ENCODE data around the gene CDC25B. TPM values are rescaled to one million over a fixed set of nuclear protein-coding genes. Genes with fewer than 3 reads are reported as not detected.

The CDC25B gene
- total and polyA plus RNA-seq, 2 of the 13 experiments (the other 11 are each of a cell fraction or from before 2014, with no cell fraction given) = 14.5 to 19.4 TPM

DNA sequence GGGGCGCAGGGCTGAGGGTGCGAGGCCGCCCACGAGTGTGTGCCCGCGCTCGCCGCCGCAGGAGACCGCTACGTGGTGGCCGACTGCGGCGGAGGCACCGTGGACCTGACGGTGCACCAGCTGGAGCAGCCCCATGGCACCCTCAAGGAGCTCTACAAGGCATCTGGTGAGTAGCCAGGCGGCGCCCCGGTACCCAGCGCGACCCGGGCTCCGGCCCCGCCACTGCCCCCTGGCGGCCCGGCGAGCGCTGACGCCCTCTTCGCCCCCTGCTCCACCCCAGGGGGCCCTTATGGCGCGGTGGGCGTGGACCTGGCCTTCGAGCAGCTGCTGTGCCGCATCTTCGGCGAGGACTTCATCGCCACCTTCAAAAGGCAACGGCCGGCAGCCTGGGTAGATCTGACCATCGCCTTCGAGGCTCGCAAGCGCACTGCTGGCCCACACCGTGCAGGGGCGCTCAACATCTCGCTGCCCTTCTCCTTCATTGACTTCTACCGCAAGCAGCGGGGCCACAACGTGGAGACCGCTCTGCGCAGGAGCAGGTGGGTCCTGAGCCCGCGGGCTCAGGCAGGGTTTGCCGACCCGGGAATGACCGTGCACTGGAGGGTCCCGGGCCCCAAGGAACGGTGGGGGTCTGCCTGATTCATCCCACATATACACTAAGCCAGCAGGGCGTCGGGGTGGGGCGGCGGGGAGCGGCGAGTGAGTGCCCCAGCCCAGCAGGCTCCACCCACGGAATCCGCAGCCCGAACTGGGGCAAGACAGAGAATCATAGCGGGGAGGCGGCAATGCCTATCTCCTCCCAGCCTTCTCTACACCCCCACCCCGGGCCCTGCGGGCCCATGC lies 46.2 kb upstream of the CDC25B start (continued):
- TF ChIP-seq MEF2D (CRISPR knock-in tag; IDR thresholded peaks at IDR 0.05) (peak; percentile 32; the same call in 1 of the 2 replicates), ZNF160 (CRISPR knock-in tag; IDR thresholded peaks at IDR 0.05) (no peak), HNRNPK (IDR thresholded peaks at IDR 0.05; ENCODE audit: low read depth, low read length, poor library complexity, severe bottlenecking) (peak; percentile 52), POLR2AphosphoS2 (IDR thresholded peaks at IDR 0.05; ENCODE audit: low read depth, low read length) (no peak), ZBTB21 (CRISPR knock-in tag; IDR thresholded peaks at IDR 0.05) (no peak), SALL1 (CRISPR knock-in tag; IDR thresholded peaks at IDR 0.05) (peak; percentile 83), BCL6 (CRISPR knock-in tag; IDR thresholded peaks at IDR 0.05) (peak; percentile 23; the same call in 1 of the 2 replicates), SP5 (CRISPR knock-in tag; IDR thresholded peaks at IDR 0.05; ENCODE audit: borderline replicate concordance, low read depth) (peak; percentile 48; the same call in 1 of the 2 replicates), AKAP8 (CRISPR knock-in tag; IDR thresholded peaks at IDR 0.05) (peak; percentile 95; the same call in 1 of the 2 replicates), KDM2A (CRISPR knock-in tag; IDR thresholded peaks at IDR 0.05; ENCODE audit: borderline replicate concordance, low read depth) (peak; percentile 99), ZNF34 (CRISPR knock-in tag; IDR thresholded peaks at IDR 0.05; ENCODE audit: borderline replicate concordance) (no peak), PAX8 (CRISPR knock-in tag; IDR thresholded peaks at IDR 0.05; ENCODE audit: borderline replicate concordance) (no peak), ZNF234 (CRISPR knock-in tag; conservative IDR thresholded peaks at IDR 0.05) (no peak; the same call in 1 of the 2 replicates), JUND (CRISPR knock-in tag; IDR thresholded peaks at IDR 0.05) (no peak; the same call in 1 of the 2 replicates), CEBPG (CRISPR knock-in tag; IDR thresholded peaks at IDR 0.05) (0 out of 2 replicates have a peak, but pooled peaks have one; percentile 27), ZNF326 (CRISPR knock-in tag; IDR thresholded peaks at IDR 0.05; ENCODE audit: borderline replicate concordance) (0 out of 2 replicates have a peak, but pooled peaks have one; percentile 39), MIER2 (CRISPR knock-in tag; IDR thresholded peaks at IDR 0.05) (no peak), MXD4 (CRISPR knock-in tag; IDR thresholded peaks at IDR 0.05) (peak; percentile 85; the same call in 1 of the 2 replicates), ZNF225 (CRISPR knock-in tag; IDR thresholded peaks at IDR 0.05) (no peak), ZNF558 (CRISPR knock-in tag; IDR thresholded peaks at IDR 0.05; ENCODE audit: borderline replicate concordance) (no peak), ZBTB42 (CRISPR knock-in tag; IDR thresholded peaks at IDR 0.05) (0 out of 2 replicates have a peak, but pooled peaks have one; percentile 62), ZNF83 (CRISPR knock-in tag; IDR thresholded peaks at IDR 0.05; ENCODE audit: borderline replicate concordance) (no peak)
- TF ChIP-seq, protein P1, sequence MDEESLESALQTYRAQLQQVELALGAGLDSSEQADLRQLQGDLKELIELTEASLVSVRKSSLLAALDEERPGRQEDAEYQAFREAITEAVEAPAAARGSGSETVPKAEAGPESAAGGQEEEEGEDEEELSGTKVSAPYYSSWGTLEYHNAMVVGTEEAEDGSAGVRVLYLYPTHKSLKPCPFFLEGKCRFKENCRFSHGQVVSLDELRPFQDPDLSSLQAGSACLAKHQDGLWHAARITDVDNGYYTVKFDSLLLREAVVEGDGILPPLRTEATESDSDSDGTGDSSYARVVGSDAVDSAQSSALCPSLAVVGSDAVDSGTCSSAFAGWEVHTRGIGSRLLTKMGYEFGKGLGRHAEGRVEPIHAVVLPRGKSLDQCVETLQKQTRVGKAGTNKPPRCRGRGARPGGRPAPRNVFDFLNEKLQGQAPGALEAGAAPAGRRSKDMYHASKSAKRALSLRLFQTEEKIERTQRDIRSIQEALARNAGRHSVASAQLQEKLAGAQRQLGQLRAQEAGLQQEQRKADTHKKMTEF (CRISPR knock-in tag; IDR thresholded peaks at IDR 0.05) = peak; percentile 84; the same call in 1 of the 2 replicates
- TF ChIP-seq, protein P2, sequence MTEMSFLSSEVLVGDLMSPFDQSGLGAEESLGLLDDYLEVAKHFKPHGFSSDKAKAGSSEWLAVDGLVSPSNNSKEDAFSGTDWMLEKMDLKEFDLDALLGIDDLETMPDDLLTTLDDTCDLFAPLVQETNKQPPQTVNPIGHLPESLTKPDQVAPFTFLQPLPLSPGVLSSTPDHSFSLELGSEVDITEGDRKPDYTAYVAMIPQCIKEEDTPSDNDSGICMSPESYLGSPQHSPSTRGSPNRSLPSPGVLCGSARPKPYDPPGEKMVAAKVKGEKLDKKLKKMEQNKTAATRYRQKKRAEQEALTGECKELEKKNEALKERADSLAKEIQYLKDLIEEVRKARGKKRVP (CRISPR knock-in tag; IDR thresholded peaks at IDR 0.05) = no peak
- TF ChIP-seq, protein P3, sequence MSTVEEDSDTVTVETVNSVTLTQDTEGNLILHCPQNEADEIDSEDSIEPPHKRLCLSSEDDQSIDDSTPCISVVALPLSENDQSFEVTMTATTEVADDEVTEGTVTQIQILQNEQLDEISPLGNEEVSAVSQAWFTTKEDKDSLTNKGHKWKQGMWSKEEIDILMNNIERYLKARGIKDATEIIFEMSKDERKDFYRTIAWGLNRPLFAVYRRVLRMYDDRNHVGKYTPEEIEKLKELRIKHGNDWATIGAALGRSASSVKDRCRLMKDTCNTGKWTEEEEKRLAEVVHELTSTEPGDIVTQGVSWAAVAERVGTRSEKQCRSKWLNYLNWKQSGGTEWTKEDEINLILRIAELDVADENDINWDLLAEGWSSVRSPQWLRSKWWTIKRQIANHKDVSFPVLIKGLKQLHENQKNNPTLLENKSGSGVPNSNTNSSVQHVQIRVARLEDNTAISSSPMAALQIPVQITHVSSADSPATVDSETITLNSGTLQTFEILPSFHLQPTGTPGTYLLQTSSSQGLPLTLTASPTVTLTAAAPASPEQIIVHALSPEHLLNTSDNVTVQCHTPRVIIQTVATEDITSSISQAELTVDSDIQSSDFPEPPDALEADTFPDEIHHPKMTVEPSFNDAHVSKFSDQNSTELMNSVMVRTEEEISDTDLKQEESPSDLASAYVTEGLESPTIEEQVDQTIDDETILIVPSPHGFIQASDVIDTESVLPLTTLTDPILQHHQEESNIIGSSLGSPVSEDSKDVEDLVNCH (CRISPR knock-in tag; IDR thresholded peaks at IDR 0.05) = no peak

Data from HepG2 (cell line).